A673 (cell line): ENCODE measurements around the gene SAMD10. TPM values are rescaled to one million over a fixed set of nuclear protein-coding genes. Genes with fewer than 3 reads are reported as not detected.
A peak's percentile ranks its signal among the peaks of the same experiment; 100 is the strongest.
"Not testable (repeated sequence)": the region's sequence is repeated elsewhere in the genome, so short reads cannot be mapped to it uniquely, and the experiment has no call there.

Experiments
- BruUV-seq: library from RNA; stranded (reverse); fragments of 400-500 nt; replicated peaks from 2 replicates; lab custom pipeline; 2021; lab: Mats Ljungman, UMichigan
- CTCF ChIA-PET: fragments of 300-600 bp; sonication (Branson Sonifier 250); formaldehyde crosslinking; loops from one replicate; lab custom pipeline; 2022; ENCODE audit warnings: antibody characterized with exemption; lab: Charles Lee
- POLR2A ChIA-PET: fragments of 300-600 bp; sonication (Branson Sonifier 250); formaldehyde crosslinking; loops from one replicate; lab custom pipeline; 2022; ENCODE audit warnings: antibody characterized with exemption; ENCODE audit not compliant: low non-redundant PET; lab: Charles Lee
- DNase-seq: peaks from one replicate; pipeline ENCODE4 v3.0.0-alpha.2; 2015; ENCODE audit warnings: low spot score
- H3K27ac ChIP-seq: fragments of 200-600 bp; sonication (generic); 2 replicates; pipeline ENCODE4 v1.5.1; 2016; ENCODE audit warnings: mixed run types, low read depth, mild to moderate bottlenecking, mixed read lengths, antibody characterized with exemption, low read length; ENCODE audit not compliant: poor library complexity, severe bottlenecking
- H3K27me3 ChIP-seq: fragments of 200-600 bp; sonication (generic); replicated peaks from 2 replicates; pipeline ENCODE4 v1.6.1; 2017; ENCODE audit warnings: mixed run types, low read depth, mild to moderate bottlenecking, mixed read lengths, antibody characterized with exemption, low read length; ENCODE audit not compliant: insufficient read depth, poor library complexity
- H3K36me3 ChIP-seq: fragments of 200-600 bp; sonication (generic); 2 replicates; pipeline ENCODE4 v1.6.1; 2016; ENCODE audit warnings: mixed run types, mild to moderate bottlenecking, mixed read lengths, antibody characterized with exemption, low read length; ENCODE audit not compliant: insufficient read depth, poor library complexity, severe bottlenecking
- H3K4me1 ChIP-seq: fragments of 200-600 bp; sonication (generic); 2 replicates; pipeline ENCODE4 v1.6.1; 2017; ENCODE audit warnings: mixed run types, mild to moderate bottlenecking, mixed read lengths, antibody characterized with exemption, low read length; ENCODE audit not compliant: insufficient read depth, poor library complexity, severe bottlenecking
- H3K4me3 ChIP-seq: fragments of 200-600 bp; sonication (generic); 2 replicates; pipeline ENCODE4 v1.5.1; 2016; ENCODE audit warnings: low read depth, mixed run types, mild to moderate bottlenecking, mixed read lengths, low read length; ENCODE audit not compliant: poor library complexity, severe bottlenecking
- H3K9me3 ChIP-seq: fragments of 200-600 bp; sonication (generic); 2 replicates; pipeline ENCODE4 v1.6.1; 2016; ENCODE audit warnings: mixed run types, low read depth, mild to moderate bottlenecking, mixed read lengths, antibody characterized with exemption, low read length; ENCODE audit not compliant: poor library complexity, severe bottlenecking
- EZH2 ChIP-seq: fragments of 200-600 bp; sonication (generic); IDR thresholded peaks from 2 replicates; pipeline ENCODE4 v1.6.1; 2017; ENCODE audit warnings: borderline replicate concordance, low read depth, mild to moderate bottlenecking, mixed read lengths, antibody characterized with exemption, low read length; ENCODE audit not compliant: poor library complexity, severe bottlenecking
- intact Hi-C: fragments of 100-400 bp; cut with micrococcal nuclease; formaldehyde crosslinking; loops from one replicate; pipeline ENCODE4 v1.10.0; 2022; ENCODE audit not compliant: unreplicated experiment
- total RNA-seq: library from RNA; stranded (reverse); gene quantifications from 2 replicates; pipeline ENCODE4 v1.2.3, GENCODE V29; 2021
- TF ChIP-seq, protein P1 (sequence below): fragments of 300-800, 200-600 bp; sonication (generic); conservative IDR thresholded peaks from 2 replicates; pipeline ENCODE4 v1.5.1; 2017; ENCODE audit warnings: low read depth, mild to moderate bottlenecking, antibody characterized with exemption, low read length, moderate library complexity, mixed read lengths

SAMD10 gene
- total RNA-seq, 1 experiment from 2014 or later: 6.3 TPM

GRCh38 chr20:63931735-63932134 lies 47.7 kb downstream of the SAMD10 start:
- intact Hi-C loops: no loop called here
- no peaks in the 10 kb centered on the region for H3K27me3 ChIP-seq
- no peak for DNase-seq
- BruUV-seq: TSS peak; percentile 5
- CTCF ChIA-PET: no interaction called here
- peaks cover 41% of the 10 kb centered on the region for H3K36me3 ChIP-seq
- H3K4me3 ChIP-seq: no peak overlapping the region
- H3K9me3 ChIP-seq: no peaks in the 10 kb centered on the region
- TF ChIP-seq, protein P1, sequence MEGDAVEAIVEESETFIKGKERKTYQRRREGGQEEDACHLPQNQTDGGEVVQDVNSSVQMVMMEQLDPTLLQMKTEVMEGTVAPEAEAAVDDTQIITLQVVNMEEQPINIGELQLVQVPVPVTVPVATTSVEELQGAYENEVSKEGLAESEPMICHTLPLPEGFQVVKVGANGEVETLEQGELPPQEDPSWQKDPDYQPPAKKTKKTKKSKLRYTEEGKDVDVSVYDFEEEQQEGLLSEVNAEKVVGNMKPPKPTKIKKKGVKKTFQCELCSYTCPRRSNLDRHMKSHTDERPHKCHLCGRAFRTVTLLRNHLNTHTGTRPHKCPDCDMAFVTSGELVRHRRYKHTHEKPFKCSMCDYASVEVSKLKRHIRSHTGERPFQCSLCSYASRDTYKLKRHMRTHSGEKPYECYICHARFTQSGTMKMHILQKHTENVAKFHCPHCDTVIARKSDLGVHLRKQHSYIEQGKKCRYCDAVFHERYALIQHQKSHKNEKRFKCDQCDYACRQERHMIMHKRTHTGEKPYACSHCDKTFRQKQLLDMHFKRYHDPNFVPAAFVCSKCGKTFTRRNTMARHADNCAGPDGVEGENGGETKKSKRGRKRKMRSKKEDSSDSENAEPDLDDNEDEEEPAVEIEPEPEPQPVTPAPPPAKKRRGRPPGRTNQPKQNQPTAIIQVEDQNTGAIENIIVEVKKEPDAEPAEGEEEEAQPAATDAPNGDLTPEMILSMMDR: no peak
- no peak for TF ChIP-seq EZH2
- no peaks in the 10 kb centered on the region for H3K4me1 ChIP-seq
- POLR2A ChIA-PET: no interaction called here
- no peak overlapping the region for H3K27ac ChIP-seq

DNA sequence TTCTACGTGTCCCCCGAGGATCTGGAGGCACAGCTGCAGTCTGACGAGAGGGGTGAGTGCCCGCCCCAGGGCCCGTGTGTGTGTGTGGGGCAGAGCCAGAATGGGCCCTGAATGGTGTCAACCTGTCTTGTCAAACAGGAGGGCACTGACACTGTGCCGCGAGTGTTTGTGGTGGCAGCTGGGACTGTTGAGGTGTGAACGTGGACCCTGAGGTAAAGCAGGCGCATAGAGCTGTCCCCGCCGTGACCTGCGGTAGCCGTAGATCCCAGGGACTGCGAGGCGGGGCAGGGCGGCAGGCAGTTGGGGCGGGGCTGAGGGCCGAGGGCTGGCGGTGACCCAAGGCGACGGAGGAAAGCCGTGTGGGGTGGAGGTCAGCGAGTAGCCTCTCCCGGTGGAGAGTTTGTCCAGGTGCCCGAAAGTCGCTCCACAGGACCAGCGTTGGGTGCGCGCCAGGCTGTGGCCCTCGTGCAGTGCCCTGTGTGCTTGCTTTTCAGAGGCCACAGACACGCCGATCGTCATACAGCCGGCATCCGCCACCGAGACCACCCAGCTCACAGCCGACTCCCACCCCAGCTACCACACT lies 48.4 kb downstream of the SAMD10 start:
- no peak for DNase-seq
- TF ChIP-seq EZH2: no peak
- TF ChIP-seq, protein P1: no peak
- intact Hi-C loops: no loop called here
- no peak overlapping the region for H3K4me3 ChIP-seq
- no peaks in the 10 kb centered on the region for H3K9me3 ChIP-seq
- BruUV-seq: no TSS peak
- CTCF ChIA-PET: no interaction called here
- H3K27me3 ChIP-seq: no peaks in the 10 kb centered on the region
- H3K4me1 ChIP-seq: no peaks in the 10 kb centered on the region
- peaks cover 41% of the 10 kb centered on the region for H3K36me3 ChIP-seq
- POLR2A ChIA-PET: no interaction called here
- H3K27ac ChIP-seq: no peak overlapping the region

DNA sequence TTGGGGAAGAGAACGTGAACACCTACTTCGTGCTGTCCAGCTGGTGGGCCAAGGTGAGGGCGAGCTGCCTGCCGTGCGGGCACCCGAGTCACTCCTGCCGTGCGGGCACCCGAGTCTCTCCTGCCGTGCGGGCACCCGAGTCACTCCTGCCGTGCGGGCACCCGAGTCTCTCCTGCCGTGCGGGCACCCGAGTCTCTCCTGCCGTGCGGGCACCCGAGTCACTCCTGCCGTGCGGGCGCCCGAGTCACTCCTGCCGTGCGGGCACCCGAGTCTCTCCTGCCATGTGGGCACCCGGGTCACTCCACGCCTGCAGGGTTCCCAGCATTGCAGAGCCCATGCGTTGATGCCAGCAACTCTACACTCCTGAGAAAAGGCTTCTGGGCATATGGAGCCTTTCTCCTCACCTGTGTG lies 50.0 kb downstream of the SAMD10 start:
- H3K36me3 ChIP-seq: peaks cover 41% of the 10 kb centered on the region
- H3K27ac ChIP-seq, BruUV-seq, H3K4me1 ChIP-seq, H3K9me3 ChIP-seq, intact Hi-C loops, POLR2A ChIA-PET, H3K4me3 ChIP-seq, H3K27me3 ChIP-seq, DNase-seq, CTCF ChIA-PET: not testable (repeated sequence)

GRCh38 chr20:63929071-63929470 lies 50.4 kb downstream of the SAMD10 start:
- TF ChIP-seq, protein P1: no peak
- TF ChIP-seq EZH2: no peak
- H3K4me3 ChIP-seq: no peak overlapping the region
- intact Hi-C loops: no loop called here
- CTCF ChIA-PET: no interaction called here
- no peaks in the 10 kb centered on the region for H3K27me3 ChIP-seq
- POLR2A ChIA-PET: no interaction called here
- H3K9me3 ChIP-seq: no peaks in the 10 kb centered on the region
- H3K4me1 ChIP-seq: no peaks in the 10 kb centered on the region
- H3K36me3 ChIP-seq: peaks cover 41% of the 10 kb centered on the region
- no peak overlapping the region for H3K27ac ChIP-seq
- no peak for DNase-seq
- BruUV-seq: no TSS peak
